GM18507 (cell line): ENCODE results near the gene DLX2.
"Not testable (repeated sequence)": the region's sequence is repeated elsewhere in the genome, so short reads cannot be mapped to it uniquely, and the experiment has no call there.

ENCODE experiments used
- DNase-seq: peaks from one replicate; pipeline ENCODE4 v3.0.0; 2011; ENCODE audit warnings: low read depth; ENCODE audit not compliant: insufficient read length; ENCODE audit errors: extremely low spot score
- FAIRE-seq: peaks from 2 replicates; lab custom pipeline; 2011; peaks lifted over from hg19 to GRCh38; lab: Jason Lieb, UNC

The DLX2 gene

DNA sequence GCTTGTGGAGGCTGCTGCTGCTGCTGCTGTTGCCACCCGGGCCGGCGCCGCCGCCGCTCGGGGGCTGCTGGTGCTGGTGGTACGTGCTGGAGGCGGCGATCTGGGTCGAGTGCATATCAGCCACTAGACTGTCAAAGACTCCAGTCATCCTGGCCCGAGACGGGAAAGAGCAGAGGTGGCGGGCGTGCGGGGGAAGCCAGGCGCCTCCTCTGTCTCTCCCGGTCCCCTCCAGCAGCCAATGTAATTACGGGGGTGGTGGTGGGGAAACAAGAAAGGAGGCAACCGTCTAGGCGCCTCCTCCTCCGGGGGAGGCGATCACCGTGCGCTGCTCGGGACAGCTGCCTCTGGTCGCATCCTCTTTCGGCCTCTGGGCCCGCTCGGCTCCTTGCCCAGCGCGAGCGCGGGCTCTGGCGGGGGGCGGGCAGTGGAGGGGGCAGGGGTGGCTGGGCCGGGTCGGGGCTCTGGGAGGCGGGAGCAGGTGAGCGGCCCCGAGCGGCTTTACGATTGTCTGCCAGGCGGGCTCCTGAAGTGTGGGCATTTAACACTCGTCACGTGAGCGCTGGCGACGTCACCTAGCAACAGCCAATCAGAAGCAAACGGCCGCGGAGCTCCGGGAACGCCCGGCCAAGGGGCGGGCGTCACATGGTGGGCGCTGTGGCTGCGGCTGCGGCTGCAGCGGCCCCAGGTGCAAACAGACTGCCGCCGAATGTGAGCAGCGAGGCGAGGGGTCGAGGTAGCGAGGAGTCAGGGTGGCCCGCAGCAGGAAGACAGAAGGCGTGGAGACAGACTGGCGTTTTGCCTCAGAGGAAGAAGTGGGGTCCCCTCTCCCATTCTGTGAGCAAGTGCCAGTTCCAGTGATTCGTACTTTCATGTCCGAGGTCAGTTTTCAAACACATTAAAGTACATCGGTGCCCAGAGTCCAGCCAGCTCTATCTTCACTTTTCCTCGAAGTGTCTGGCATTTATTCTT is at the start of gene DLX2:
Gene DLX2 (minus strand): TSS at position 510 of the 969 bp plus-strand sequence. CDS start 362 bp downstream, at position 148.
- FAIRE-seq (peak; percentile 33), DNase-seq (peak; percentile 71)

DNA sequence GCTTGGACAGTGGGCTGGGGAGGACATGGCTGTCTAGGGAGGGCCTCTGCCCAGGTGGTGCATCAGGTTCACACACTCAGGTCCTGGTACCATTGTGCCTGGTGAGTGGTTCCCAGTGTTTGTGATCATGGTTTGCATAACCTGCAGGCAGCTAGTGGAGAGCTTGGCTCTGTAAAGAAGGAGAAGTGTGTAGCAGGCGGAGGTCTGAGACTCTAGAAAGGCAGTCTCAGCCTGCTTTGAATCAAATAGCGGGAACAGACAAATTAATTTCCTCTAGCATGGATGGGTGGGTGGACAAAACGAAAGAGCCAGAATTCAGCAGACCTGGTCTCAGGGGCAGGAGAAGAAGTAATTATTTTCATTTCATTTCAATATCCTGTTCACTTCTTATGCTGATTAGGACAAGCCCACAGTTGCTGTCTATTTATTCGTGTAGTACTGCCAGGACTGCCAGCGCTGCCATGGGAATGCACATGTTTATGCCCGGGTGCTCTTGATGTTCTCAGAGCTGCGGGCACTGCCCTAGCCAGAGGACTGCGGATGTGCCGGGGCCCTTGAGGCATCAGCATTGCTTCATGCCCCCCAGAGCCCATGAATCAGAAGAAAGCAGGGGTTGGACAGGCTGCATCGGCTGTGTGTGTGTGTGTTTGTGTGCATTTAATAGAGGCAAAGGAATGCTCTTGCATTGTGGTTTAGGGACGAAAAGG is 45.4 kb upstream of the DLX2 start:
- FAIRE-seq (no peak), DNase-seq (no peak)

DNA sequence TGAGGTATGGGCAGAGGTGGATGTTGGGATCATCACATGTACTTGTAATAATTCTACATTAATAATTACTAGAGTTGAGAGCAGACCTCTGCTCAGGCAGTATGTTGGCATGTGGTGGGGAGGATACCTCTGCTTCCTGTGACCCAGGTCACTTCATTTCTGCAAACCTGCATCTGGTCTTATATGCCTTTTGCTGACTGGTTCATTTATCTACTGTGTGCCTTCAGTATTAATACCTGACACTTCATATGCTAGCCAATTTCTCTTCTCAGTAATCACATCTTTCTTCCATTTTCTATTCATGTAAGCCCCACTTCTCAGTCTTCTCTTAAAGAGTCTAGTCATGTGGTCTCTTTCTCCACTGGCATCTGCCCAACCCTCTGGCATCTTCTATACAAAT is 41.1 kb upstream of the DLX2 start:
- FAIRE-seq = no peak
- DNase-seq = no peak

DNA sequence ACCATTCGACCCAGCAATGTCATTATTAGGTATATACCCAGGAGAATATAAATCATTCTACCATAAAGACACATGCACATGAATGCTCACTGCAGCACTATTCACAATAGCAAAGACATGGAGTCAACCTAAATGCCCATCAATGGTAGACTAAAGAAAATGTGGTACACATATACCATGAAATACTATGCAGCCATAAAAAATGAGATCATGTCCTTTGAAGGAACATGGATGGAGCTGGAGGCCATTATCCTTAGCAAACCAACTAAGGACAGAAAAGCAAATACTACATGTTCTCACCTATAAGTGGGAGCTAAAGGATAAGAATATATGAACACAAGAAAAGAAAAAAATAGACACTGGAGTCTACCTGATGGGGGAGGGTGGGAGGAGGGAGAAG is 36.0 kb upstream of the DLX2 start:
- FAIRE-seq, DNase-seq: not testable (repeated sequence)

DNA sequence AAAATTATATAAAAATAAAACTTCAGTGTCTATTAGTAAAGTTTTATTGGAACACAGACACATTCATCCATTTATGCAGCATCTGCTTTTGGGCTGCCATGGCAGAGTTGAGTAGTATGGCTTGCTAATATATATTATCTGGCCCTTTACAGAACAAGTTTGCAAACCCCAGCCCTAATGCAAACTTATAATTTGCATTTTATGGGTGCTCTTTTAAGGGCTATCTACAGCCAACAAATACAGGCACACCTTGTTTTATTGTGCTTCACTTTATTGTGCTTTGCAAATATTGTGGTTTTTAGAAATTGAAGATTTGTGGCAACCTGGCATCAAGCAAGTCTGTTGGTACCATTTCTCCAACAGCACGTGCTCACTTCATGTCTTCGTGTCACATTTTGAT is 35.2 kb upstream of the DLX2 start:
- DNase-seq (no peak), FAIRE-seq (no peak)

DNA sequence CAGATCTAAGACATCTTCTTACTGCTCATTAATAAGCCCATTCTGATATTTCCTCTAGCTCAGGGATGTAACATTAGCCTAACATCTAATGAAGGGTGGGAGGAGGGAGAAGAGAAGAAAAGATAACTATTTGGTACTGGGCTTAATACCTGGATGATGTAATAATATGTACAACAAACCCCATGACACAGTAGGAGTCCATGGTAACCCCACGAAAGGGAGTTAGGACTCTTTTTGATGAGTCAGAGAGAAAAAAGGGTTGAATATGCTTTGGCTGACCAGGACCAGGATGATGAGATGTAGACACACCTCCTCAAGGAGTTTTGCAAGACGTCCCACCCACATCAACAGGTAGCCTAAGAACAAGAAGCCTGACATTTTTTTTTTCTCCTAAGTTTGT is 34.4 kb upstream of the DLX2 start:
- DNase-seq (no peak), FAIRE-seq (no peak)

DNA sequence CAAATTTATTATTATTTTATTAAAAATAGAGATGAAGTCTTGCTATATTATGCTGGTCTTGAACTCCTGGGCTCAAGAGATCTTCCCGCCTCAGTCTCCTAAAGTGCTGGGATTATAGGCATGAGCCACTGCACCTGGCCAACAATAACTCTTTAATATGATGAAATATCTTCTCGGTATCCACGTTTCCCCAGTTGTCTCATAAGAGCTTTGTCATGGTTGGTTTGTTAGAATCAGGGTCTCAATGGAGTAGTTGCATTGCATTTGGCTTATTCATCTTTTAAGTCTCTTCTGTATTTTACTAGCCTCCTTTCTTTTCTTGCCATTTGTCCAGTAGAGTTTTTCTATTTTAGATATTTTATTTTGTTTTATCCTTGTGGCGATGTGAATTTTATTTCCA is 32.7 kb upstream of the DLX2 start:
- DNase-seq (no peak), FAIRE-seq (no peak)

DNA sequence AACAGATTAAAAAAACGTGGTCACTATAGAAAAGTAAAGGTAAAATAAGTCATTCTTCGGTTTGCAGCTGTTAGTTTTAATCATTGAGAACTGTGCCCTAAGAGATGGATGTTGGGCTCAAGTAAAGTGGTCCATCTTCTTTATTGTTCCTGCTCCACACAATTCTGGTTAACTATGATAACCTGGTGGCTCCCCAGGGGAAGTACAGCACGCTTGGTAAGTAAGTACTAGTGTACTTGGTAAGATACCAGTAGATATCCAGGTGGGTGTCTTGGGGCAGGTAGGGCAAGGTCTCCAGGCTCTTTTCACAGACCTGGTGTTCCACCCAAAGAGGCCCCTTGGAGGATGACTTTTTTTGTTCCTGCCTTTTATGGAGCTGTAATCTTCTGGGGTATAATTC is 31.6 kb upstream of the DLX2 start:
- no peak for FAIRE-seq
- no peak for DNase-seq

DNA sequence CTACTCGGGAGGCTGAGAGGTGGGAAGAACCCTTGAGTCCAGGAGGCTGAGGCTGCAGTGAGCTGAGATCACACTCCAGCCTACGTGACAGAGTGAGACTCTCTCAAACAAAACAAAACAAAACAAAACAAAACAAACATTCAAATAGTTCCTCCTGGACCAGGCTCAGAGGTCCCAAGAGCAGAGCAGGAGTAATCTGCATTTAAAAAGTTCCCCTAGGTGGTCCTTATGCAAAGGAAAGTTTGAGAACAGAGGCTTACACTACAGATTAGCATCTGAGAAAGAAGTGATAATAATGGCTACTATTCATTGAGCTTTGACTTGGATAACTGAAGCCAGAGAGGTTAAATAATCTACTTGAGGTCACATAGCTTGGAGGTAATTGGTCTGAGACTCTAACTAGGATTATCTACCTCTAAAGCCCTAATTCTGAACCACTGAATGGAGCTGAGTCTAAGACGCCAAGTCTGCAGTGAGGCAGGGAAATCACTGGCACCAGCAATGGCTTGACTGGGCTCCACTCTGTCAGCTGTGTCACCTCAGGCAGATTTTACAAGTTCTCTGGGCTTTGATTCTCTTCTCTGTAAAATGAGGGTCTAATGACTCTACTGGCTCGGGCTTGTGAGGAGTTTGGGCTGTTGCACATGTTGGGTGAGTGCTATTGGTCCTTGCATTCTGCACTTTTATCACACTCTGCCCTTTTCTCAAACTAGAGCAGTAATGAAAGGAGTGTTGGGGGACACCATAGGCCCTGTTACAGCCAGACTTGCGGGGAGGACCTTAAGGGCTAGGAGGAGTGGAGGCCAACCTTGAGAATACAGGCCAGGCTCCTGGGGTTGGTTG is 29.2 kb upstream of the DLX2 start:
- DNase-seq (no peak), FAIRE-seq (no peak)

DNA sequence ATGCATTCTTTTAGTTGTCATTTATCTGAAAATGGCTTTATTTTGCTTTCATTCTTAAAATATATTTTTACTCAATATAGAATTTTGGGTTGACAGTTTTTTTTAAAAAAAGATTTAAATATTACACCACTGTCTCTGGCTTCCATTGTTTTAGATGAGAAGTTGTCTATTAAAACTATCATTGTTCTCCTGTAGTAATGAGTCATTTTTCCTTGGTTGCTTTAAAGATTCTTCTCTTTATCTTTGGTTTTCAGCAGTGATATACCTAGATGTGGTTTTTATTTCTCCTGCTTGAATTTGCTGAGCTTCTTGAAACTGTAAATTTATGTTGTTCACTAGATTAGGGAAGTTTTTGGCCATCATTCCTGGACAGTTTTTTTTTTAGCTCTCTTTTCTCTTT is 26.7 kb upstream of the DLX2 start:
- DNase-seq = no peak
- FAIRE-seq = no peak

DNA sequence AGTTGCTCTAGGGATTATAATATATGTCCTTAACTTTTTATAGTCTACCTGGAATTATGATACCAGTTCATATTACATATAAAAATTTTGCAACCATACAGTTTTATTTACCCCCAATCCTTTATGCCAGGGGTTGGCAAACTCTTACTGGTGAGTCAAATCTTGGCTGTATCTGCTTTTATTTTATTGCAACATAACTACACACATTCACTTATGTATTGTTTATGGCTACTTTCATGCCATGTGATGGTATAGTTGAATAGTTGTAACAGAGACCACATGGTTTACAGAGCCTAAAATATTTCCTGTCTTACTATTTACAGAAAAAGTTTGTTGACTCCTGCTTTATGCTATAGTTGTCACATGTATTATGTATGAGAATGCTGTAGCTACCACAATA is 25.8 kb upstream of the DLX2 start:
- FAIRE-seq (no peak), DNase-seq (no peak)

DNA sequence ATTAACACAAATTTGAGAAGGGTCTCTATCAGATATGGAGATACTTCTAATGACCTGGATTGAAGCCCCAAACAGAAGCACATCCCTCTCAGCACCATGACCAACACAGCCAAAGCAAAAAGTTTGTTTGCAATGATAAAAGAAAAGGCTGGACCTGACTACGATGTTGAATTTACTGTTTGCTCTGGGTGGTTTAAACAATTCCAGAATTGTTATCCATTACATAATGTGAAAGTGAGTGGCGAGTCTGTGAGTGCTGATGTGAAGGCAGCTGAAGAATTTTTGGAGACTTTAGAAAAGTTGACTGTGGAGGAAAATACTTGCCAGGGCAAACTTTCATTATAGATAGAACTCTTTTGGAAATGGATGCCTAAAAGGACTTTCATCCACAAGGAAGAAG is 17.4 kb upstream of the DLX2 start:
- no peak for DNase-seq
- FAIRE-seq = no peak

DNA sequence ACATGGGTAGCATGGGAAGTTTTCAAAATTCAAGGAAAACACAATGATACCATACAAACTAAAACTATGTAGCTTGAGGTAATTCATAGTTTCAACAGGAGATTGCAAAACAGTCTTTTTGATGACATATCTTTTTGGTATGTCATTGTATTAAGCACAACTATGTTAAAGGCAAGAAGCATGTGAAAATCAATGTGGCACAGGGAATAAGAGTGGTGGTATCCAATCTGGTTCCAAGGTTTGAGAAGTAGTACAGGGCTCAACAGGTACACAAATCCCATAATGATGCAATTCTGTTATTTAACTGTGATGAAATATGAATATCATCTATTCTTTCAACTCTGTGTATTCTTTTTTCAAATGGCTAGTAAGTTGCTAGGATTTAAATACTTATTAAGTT is 16.4 kb upstream of the DLX2 start:
- FAIRE-seq (no peak), DNase-seq (no peak)

DNA sequence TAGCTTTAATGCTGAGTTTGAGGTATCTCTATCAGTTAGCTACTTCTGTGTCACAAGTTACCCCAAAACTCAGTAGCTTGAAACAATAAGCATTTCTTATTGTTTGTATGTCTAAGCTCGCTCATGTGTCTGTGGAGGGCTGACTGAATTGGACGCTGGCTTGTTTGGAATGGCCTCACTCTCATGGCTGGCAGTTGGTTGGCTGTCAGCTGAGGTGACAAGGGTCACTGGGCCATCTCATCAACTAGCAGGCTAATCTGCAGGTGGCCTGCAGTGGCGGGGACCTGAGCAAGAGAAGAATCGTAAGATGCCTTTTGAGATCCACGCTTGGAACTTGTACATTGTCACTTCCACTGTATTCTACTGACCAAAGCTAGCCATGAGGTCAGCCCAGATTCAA is 13.4 kb upstream of the DLX2 start:
- FAIRE-seq (no peak), DNase-seq (no peak)

DNA sequence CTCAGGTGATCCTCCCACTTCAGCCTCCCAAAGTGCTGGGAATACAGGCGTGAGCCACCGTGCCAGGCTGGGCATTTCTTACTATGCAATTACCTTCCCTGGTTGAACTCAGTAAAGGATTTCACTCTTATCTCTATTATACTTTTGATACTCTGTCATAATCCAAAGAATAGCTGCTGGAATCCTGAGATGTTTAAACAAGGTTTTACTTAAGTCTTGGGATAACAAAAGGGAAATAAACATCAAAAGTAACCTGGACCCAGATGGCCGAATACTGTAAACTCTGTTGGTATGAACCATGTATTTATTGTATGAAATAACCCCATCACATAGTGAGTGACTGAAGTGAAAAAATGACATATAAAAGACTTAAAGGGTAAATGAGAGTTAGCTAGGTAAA is 11.9 kb upstream of the DLX2 start:
- no peak for DNase-seq
- no peak for FAIRE-seq

DNA sequence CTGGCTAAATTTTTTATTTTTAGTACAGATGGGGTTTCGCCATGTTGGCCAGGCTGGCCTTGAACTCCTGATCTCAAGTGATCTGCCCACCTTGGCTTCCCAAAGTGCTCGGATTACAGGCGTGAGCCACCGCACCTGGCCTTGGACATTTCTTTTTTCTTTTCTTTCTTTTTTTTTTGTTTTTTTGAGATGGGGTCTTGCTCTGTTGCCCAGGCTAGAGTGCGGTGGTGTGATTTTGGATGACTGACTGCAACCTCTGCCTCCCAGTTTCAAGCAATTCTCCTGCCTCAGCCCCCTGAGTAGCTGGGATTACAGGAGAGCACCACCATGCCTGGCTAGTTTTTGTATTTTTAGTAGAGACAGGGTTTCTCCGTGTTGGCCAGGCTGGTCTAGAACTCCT is 11.5 kb upstream of the DLX2 start:
- FAIRE-seq, DNase-seq: not testable (repeated sequence)

DNA sequence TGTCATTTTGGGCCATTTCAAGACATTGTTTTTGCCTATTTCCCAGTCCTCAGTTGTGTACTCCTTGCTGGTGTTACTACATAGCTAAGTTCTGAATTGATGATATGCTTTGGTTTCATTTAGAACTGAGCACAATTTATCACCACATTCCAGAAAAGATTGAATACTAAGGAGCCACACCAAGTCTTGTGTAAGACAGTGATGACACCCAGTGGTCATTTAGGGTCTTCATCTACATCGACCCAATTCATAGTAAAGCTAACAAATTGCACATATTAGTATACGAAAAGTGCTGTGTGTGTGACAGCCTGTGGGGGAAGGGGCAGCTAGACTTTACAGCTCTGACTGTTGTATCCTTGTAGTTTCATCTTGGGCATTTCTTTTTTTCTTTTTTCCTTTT is 10.9 kb upstream of the DLX2 start:
- FAIRE-seq = no peak
- no peak for DNase-seq

DNA sequence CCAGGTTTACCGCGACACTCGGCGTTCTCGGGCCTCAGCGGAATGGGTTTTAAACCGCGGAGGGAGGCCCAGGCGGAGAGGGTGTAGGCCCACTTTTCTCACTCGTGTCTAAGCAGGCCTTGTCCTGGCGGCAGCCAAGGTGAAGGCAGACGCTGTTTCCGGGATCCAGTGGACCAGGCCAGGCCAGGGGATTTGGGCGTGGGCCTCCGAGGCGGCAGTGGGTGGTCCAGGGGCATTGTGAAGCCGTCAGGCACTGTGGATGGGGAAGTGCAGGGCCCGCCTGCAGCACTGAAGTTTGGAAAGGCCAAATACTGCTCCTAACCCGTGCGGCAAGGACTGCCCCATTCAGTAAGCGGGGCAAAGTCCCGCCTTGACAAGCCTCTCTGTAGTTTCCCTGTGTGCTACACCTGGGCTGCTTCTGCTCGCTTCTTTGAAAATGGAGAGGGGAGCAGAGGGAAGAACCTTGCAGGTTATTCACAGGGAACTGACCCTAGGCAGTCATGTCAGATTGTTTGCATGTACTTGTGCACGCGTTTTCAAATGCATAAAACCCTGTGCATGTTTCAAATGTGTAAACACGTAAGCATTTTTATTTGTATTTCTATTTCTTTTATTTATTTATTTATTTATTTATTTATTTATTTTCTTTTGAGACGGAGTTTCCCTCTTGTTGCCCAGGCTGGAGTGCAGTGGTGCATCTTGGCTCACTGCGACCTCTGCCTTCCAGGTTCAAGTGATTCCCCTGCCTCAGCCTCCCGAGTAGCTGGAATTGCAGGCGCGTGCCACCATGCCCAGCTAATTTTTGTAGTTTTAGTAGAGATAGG is 7.5 kb upstream of the DLX2 start:
- no peak for DNase-seq
- no peak for FAIRE-seq
